K562 (cell line): Measurements from ENCODE around the gene CDHR1. TPM values are rescaled to one million over a fixed set of nuclear protein-coding genes. Genes with fewer than 3 reads are reported as not detected.
A peak's percentile ranks its signal among the peaks of the same experiment; 100 is the strongest.

Source experiments
- CEBPG ChIP-seq, 3 experiments: fragments of 200-800 bp in 1 of 3; sonication (Bioruptor generic) in 1 of 3; sonication (generic) in 1 of 3; formaldehyde crosslinking in 1 of 3; IDR thresholded peaks in 2 of 3; conservative IDR thresholded peaks in 1 of 3; 2 replicates each; pipeline versions ENCODE4 v1.6.1 to v1.8.0; 2016 to 2022; ENCODE audit warnings: missing compliant biosample characterization in 2 of 3, missing genetic modification characterization in 2 of 3, mild to moderate bottlenecking in 1 of 3, missing genetic modification reagents in 1 of 3
- CTCFL ChIP-seq: IDR thresholded peaks from 2 replicates; pipeline ENCODE4 v1.6.1; 2011; ENCODE audit warnings: borderline replicate concordance, low read depth, mild to moderate bottlenecking, moderate library complexity, low read length; ENCODE audit not compliant: insufficient read depth, poor library complexity, severe bottlenecking
- ID3 ChIP-seq, 2 experiments: fragments of 250-450 bp in 1 of 2; fragments of 450-650 bp in 1 of 2; sonication (Bioruptor Pico) in 1 of 2; IDR thresholded peaks; 2 replicates each; pipeline versions ENCODE4 v1.6.1 to v1.8.0; 2016 to 2021; ENCODE audit warnings: mild to moderate bottlenecking in 2 of 2, moderate library complexity in 2 of 2, missing compliant biosample characterization in 1 of 2, missing genetic modification characterization in 1 of 2
- KLF10 ChIP-seq: fragments of 250-450 bp; sonication (Bioruptor Pico); IDR thresholded peaks from 2 replicates; pipeline ENCODE4 v1.6.1; 2021; ENCODE audit warnings: matching md5 sums
- NBN ChIP-seq: fragments of 450-650 bp; IDR thresholded peaks from 2 replicates; pipeline ENCODE4 v1.6.1; 2016; ENCODE audit warnings: low read depth, mild to moderate bottlenecking
- PRDM10 ChIP-seq: fragments of 450-650 bp; IDR thresholded peaks from 2 replicates; pipeline ENCODE4 v1.6.1; 2018; ENCODE audit not compliant: partially characterized antibody
- RAD21 ChIP-seq, 2 experiments: fragments of 250-450 bp in 1 of 2; fragments of 450-650 bp in 1 of 2; sonication (Bioruptor Pico) in 1 of 2; formaldehyde crosslinking in 1 of 2; IDR thresholded peaks in 1 of 2; conservative IDR thresholded peaks in 1 of 2; 2 replicates each; pipeline versions ENCODE4 v1.4.0 to v1.8.0; 2020 to 2022; ENCODE audit warnings: mild to moderate bottlenecking in 2 of 2, moderate library complexity in 1 of 2
- SPI1 ChIP-seq: IDR thresholded peaks from 2 replicates; pipeline ENCODE4 v1.6.1; 2011; ENCODE audit warnings: low read depth, low read length, control low read depth, borderline replicate concordance
- ZC3H8 ChIP-seq: fragments of 450-650 bp; IDR thresholded peaks from 2 replicates; pipeline ENCODE4 v1.6.1; 2017
- ZNF512 ChIP-seq: IDR thresholded peaks from 2 replicates; pipeline ENCODE4 v1.6.1; 2016; ENCODE audit warnings: missing genetic modification characterization, missing compliant biosample characterization
- ZNF707 ChIP-seq: fragments of 250-450 bp; sonication (Bioruptor Pico); conservative IDR thresholded peaks from 2 replicates; pipeline ENCODE4 v1.8.0; 2022; ENCODE audit warnings: inconsistent platforms, mild to moderate bottlenecking, moderate library complexity
- ZNF766 ChIP-seq: fragments of 200-800 bp; sonication (Bioruptor generic); conservative IDR thresholded peaks from 2 replicates; pipeline ENCODE4 v1.6.1; 2016; ENCODE audit warnings: missing genetic modification characterization, missing compliant biosample characterization
- polyA plus RNA-seq, 8 experiments: library from polyadenylated mRNA; depleted of rRNA in 4 of 8; stranded (reverse) in 5 of 8; unstranded in 3 of 8; fragments of >200 nt; fragmentation: Nextera tagmentation in 2 of 8; fragmentation: Illumina TruSeq in 1 of 8; extraction: Ambion mirVana in 2 of 8; extraction: Trizol in 1 of 8; gene quantifications; 2 replicates each; pipeline versions ENCODE4 v1.2.1 to v1.2.3, GENCODE V29; 2011 to 2014; ENCODE audit warnings: inconsistent platforms in 1 of 8, missing spikeins in 1 of 8
- total RNA-seq, 7 experiments: library from RNA; depleted of rRNA in 6 of 7; stranded (reverse); fragments of >200 nt in 6 of 7; fragmentation: Illumina TruSeq in 2 of 7; extraction: Trizol in 2 of 7; gene quantifications; 2 replicates each; pipeline versions ENCODE4 v1.2.1 to v1.2.3, GENCODE V29; 2011 to 2021; ENCODE audit warnings: low replicate concordance in 1 of 7

CDHR1 gene
- total and polyA plus RNA-seq, 9 of the 15 experiments (the other 6 are each of a cell fraction or from before 2014, with no cell fraction given), result 0.03 to 0.99 (median 0.20) TPM

GRCh38 chr10:84214612-84215235 is 20.4 kb downstream of the CDHR1 start (continued):
- TF ChIP-seq SPI1, result no peak
- no peak for TF ChIP-seq NBN
- TF ChIP-seq ZC3H8, result no peak
- TF ChIP-seq ID3 (CRISPR knock-in tag; IDR thresholded peaks at IDR 0.05), result no peak
- TF ChIP-seq ID3 (tag; IDR thresholded peaks at IDR 0.05), result no peak
- peak in 1 of 2 experiments; percentile 53; a peak in 2 of 4 replicates for TF ChIP-seq RAD21 (CRISPR knock-in tag; conservative IDR thresholded peaks at IDR 0.05 in 1 of 2, IDR thresholded peaks at IDR 0.05 in 1 of 2)
- peak; percentile 98 for TF ChIP-seq PRDM10
- TF ChIP-seq CEBPG (CRISPR knock-in tag; IDR thresholded peaks at IDR 0.05), result no peak
- 0 out of 4 replicates have a peak, but pooled peaks of 1 of the 2 experiments have one; percentile 15 for TF ChIP-seq CEBPG (tag; conservative IDR thresholded peaks at IDR 0.05 in 1 of 2, IDR thresholded peaks at IDR 0.05 in 1 of 2)
- no peak for TF ChIP-seq ZNF766 (CRISPR knock-in tag)
- TF ChIP-seq ZNF512 (tag), result no peak
- peak; percentile 67 for TF ChIP-seq CTCFL
- no peak for TF ChIP-seq KLF10 (CRISPR knock-in tag)
- TF ChIP-seq ZNF707 (CRISPR knock-in tag), result no peak
